ENCODE results near the gene GNAT3.

The GNAT3 gene

GRCh38 chr7:80500325-80500724, 11.5 kb downstream of the GNAT3 start:
- DNase-seq (ENCODE audit: low read depth), result no peak

- peak; percentile 95 for DNase-seq (ENCODE audit: low read depth)
These were observed 12.4 kb downstream of the GNAT3 start for GRCh38 chr7:80499350-80499953.

- no peak for DNase-seq (ENCODE audit: low read depth)
These were observed 13.1 kb downstream of the GNAT3 start for GRCh38 chr7:80498481-80499349.

DNA sequence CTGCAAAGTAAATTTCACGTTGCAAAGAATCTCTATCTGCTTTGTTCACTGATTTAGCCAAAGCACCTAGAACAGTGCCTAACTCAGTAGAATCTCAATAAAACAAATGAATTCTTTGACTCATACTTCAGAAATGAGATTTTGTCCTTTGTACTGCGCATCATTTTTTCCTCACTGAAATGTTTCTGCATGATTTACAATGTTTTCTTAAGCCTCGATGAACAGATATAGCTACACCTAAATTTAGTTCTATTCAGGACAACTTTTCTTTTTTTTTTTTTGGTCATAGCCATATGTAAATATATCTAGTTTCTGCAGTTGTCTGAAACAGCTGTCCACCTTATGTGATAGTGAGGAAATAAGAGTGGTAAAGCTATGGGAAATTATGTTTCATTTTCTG, 15.3 kb downstream of the GNAT3 start:
- DNase-seq (ENCODE audit: low read depth), result no peak

DNA sequence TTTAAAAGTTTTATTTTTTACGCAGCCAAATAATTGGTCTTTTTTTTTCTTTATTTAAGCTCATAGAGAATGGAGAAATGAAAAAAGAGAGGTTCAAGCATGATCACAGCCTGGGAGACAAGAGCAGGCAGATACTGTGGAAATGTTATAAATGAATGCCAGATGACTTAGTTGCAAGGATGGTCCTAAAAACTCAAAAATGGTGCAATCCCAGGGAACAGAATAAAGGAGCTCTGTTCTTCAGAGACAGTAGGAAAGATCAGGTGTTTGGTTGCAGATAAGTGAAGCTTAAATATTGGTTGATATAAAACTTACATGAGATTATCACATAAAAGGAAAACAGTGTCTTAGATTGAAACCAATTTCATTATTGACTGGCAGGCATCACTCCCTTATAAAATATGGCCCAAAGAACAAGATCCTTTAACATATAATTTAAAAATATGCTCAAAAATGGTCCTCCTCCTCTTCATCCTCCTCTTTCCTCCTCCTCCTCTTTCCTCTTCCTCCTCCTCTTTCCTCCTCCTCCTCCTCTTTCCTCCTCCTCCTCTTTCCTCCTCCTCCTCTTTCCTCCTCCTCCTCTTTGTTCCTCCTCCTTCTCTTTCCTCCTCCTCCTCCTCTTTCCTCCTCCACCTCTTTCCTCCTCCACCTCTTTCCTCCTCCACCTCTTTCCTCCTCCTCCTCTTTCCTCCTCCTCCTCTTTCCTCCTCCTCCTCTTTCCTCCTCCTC, 18.6 kb downstream of the GNAT3 start:
- no peak for DNase-seq (ENCODE audit: low read depth)

- DNase-seq (ENCODE audit: low read depth), result no peak
These were observed 20.4 kb downstream of the GNAT3 start for GRCh38 chr7:80491462-80491861.

- DNase-seq (ENCODE audit: low read depth), result no peak
These were observed 23.0 kb downstream of the GNAT3 start for GRCh38 chr7:80488851-80489370.

DNA sequence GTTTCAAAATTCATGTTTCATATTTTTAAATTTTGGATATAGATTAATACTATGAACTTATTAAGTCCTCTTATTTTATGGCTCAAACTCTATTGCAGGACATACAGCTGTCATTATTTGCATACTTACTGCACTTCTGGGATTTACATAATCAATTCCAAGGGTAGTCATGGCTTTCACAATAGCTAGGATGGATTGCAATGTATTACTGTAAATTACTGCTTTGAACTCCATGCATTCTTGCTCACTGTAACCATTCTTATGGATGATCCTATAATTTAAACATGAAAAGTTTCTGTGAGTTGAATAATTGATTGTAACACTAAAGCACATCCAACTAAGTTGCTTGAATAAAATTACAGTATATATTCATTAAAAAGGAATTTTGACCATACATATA, 23.5 kb downstream of the GNAT3 start:
- DNase-seq (ENCODE audit: low read depth), result no peak

DNA sequence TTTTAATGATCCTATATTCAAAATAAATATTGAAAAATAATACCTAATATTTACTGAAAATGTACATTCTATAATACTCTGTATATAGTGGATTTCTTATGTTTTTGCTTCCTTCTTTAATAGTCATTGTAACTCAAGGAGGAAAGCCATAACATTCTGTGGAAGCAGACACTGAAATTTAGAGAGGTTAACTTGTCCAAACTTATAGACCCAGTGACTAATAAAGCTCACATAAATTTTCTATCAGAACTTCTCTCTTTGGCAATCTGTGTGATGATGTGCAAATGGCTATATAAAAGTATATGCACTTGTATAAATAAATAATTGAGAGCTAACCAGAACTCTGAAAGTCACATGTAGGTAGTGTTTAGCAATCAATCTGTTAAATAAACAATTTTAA, 26.1 kb downstream of the GNAT3 start:
- no peak for DNase-seq (ENCODE audit: low read depth)

DNA sequence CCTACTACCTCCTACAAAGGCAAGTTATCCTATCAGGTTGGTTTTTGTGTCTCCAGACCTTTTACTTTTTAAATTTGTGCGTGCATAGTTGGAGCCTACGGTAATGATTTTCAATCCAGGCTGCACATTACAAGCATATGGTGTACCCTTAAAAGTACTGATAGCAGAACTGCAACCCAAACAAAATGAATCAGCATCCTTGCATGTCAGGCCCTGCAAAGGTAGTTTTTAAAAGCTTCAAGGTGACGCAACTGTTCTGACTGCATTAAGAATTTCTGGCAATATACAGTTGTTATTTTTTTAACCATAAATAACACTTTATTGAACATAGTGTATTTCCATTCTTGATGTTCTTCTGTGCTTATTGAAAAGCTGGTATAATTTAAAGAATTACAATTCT, 28.9 kb downstream of the GNAT3 start:
- DNase-seq (ENCODE audit: low read depth), result no peak

GRCh38 chr7:80481196-80481884, 30.5 kb downstream of the GNAT3 start:
- no peak for DNase-seq (ENCODE audit: low read depth)

GRCh38 chr7:80480566-80480965, 31.3 kb downstream of the GNAT3 start:
- no peak for DNase-seq (ENCODE audit: low read depth)

- no peak for DNase-seq (ENCODE audit: low read depth)
These were observed 33.2 kb downstream of the GNAT3 start for GRCh38 chr7:80478683-80479082.

GRCh38 chr7:80476035-80476434, 35.8 kb downstream of the GNAT3 start:
- no peak for DNase-seq (ENCODE audit: low read depth)

DNA sequence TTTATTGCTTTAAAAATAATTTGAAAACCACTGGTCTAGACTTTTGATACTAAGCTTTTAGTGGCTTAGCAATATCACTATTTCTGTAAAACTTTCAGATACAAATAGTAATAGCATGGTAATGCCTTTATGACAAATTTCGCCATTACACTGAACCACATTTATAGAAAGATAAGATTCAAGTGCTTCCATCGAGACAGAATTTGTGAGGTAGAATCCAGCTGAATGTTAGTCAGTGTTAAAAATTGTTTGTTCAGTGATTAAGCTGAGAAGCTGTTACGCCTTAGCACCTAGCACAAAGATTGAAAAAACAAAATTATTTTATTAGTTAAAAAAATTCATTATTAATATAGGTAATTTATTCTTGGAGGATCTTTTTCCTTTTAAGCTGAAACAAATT, 36.5 kb downstream of the GNAT3 start:
- no peak for DNase-seq (ENCODE audit: low read depth)

DNA sequence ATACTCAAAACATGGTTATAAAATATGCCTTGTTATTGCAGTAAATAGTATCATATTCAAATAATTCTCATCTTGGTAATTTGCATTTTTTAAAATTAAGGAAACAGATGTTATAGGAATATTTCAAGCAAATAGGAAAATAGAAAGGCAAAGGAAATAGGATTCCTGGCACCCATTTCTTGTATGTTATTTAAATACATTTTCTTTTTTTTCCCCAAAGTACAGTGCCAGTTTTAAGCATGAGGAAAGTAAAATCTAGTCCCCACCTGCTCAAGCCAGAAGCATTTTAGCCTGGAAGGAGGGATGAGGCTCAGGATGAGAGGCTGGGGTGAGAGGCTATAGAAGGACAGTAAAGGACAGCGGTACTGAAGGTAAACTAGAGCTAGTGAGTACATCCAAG, 38.1 kb downstream of the GNAT3 start:
- DNase-seq (ENCODE audit: low read depth), result no peak

DNA sequence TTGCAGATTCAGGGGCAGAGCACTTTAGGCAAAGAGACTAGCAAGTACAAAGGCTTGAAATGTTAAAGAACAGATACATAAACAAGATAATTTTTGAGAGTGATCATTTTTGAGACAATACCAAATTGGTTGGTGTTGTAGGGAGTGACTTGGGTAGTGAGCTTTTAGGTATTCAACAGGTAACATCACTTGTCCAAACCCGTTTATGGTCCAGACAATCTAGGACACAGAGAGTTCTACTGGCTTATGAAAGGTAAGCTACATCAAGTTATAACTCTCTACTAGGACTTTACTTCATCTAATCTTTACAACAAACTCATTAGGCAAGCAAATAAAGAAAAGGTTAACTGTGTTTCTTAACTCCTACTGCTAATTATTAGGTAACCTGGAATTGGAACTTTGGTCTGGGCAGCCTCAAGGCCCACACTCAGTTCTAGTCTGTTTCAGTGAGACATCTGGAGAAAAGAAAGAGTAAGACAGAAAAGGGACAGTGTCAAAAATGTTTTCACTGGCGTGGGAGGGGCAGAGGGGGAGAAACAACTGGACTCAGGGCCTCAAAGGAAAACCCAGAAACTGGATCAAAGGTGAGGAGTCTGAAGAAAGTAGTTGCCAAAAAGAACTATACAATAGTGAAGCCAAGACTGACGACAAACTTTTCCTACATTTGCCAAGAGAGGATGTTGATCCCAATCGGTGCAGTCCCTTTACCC, 39.2 kb downstream of the GNAT3 start:
- no peak for DNase-seq (ENCODE audit: low read depth)

DNA sequence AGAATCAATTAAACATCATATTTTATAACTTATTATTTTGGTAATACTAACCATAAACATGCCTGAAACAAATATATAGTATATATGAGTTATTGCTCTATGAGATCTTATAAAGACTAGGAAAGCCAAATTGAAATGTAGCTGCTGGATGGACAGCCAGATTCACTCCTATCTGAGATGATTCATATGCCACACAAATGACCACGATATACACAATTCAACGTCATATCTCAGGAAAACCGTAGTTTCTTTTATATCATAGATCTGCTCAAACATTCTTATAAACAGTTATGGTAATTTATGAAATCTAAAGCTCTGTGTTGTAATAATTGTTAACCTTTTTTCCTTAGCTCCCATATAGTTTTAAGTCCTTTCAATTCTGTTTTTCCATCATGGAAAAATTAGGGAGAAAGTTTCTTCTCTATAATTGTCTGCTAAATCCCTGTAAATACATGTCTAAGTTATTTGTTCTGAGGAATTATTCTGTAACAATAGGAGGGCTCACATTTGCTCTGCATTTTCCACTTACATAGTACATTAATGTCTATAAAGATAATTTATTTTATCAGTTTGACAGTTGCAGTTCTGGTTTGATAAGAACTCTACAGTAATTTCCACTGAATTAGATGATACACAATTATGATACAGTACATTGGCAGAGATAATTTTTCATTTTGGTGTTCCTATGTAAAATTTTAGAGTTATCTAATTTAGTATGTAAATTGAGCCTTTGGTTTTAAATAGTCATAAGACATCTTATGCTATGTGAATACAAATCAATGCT, 42.7 kb downstream of the GNAT3 start:
- no peak for DNase-seq (ENCODE audit: low read depth)

- no peak for DNase-seq (ENCODE audit: low read depth)
These were observed 44.8 kb downstream of the GNAT3 start for GRCh38 chr7:80467069-80467468.

DNA sequence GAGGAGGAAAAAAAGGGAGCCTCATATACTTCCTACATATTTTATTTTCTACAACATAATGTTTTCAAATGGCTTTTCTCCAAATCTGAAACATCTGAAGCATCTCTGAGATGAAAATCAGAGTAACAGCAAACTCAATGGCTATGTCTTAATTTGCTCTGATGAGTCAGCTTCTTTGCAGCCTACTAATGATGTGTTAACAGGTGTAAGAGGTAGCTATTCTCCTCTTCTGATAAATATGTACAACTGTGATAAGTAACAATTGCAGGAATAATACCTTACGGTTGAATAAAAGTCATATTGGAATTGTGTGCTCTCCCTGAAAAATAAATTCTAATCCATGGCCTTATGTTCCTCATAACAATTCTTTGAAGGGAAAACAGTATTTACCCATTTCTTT, 45.2 kb downstream of the GNAT3 start:
- DNase-seq (ENCODE audit: low read depth), result no peak

GRCh38 chr7:80464211-80464610, 47.7 kb downstream of the GNAT3 start:
- no peak for DNase-seq (ENCODE audit: low read depth)
